Trophoblast cell (in vitro differentiated cells and primary cell): ENCODE results near the gene TBC1D22A.

Experiments
- DNase-seq, 2 donors: peaks; one replicate each; pipeline ENCODE4 v3.0.0-alpha.2; 2016
- H2AFZ ChIP-seq: 2 replicates; pipeline ENCODE4 v1.6.1; 2013; ENCODE audit warnings: low read length, moderate library complexity, mild to moderate bottlenecking; ENCODE audit not compliant: insufficient read depth, poor library complexity
- H2AK5ac ChIP-seq: 2 replicates; pipeline ENCODE4 v1.6.1; 2013; ENCODE audit warnings: mild to moderate bottlenecking, low read length
- H2BK120ac ChIP-seq: 2 replicates; pipeline ENCODE4 v1.6.1; 2013; ENCODE audit warnings: low read length, mild to moderate bottlenecking, moderate library complexity; ENCODE audit not compliant: insufficient read depth, poor library complexity
- H2BK12ac ChIP-seq: 2 replicates; pipeline ENCODE4 v1.6.1; 2013; ENCODE audit warnings: mild to moderate bottlenecking, low read length, moderate library complexity
- H2BK5ac ChIP-seq: 2 replicates; pipeline ENCODE4 v1.6.1; 2013; ENCODE audit warnings: low read length, low read depth, moderate library complexity, mild to moderate bottlenecking; ENCODE audit not compliant: poor library complexity
- H3K14ac ChIP-seq: 2 replicates; pipeline ENCODE4 v1.6.1; 2013; ENCODE audit warnings: mild to moderate bottlenecking, low read length
- H3K18ac ChIP-seq: 2 replicates; pipeline ENCODE4 v1.6.1; 2013; ENCODE audit warnings: mild to moderate bottlenecking, low read length
- H3K23ac ChIP-seq: 2 replicates; pipeline ENCODE4 v1.6.1; 2013; ENCODE audit warnings: low read length
- H3K27ac ChIP-seq: 2 replicates; pipeline ENCODE4 v1.5.1; 2013; ENCODE audit warnings: low read depth, mild to moderate bottlenecking, inconsistent platforms, low read length, moderate library complexity
- H3K27me3 ChIP-seq: 2 replicates; pipeline ENCODE4 v1.6.1; 2013; ENCODE audit warnings: inconsistent platforms, mild to moderate bottlenecking, low read length, moderate library complexity; ENCODE audit not compliant: insufficient read depth
- H3K36me3 ChIP-seq, 2 experiments: 1 replicate in 1 of 2; 2 replicates in 1 of 2; pipeline ENCODE4 v1.6.1; 2013; ENCODE audit warnings: low read length in 2 of 2, mild to moderate bottlenecking in 2 of 2, moderate library complexity in 1 of 2; ENCODE audit not compliant: insufficient read depth in 2 of 2, control insufficient read depth in 1 of 2
- H3K4ac ChIP-seq: 2 replicates; pipeline ENCODE4 v1.6.1; 2013; ENCODE audit warnings: low read depth, mild to moderate bottlenecking, low read length, moderate library complexity
- H3K4me1 ChIP-seq, 2 experiments: 1 replicate in 1 of 2; 2 replicates in 1 of 2; pipeline ENCODE4 v1.6.1; 2013; ENCODE audit warnings: low read length in 2 of 2, mild to moderate bottlenecking in 2 of 2, moderate library complexity in 1 of 2; ENCODE audit not compliant: insufficient read depth in 2 of 2, control insufficient read depth in 1 of 2
- H3K4me2 ChIP-seq: 2 replicates; pipeline ENCODE4 v1.6.1; 2013; ENCODE audit warnings: inconsistent platforms, mild to moderate bottlenecking, low read length, moderate library complexity
- H3K4me3 ChIP-seq: 2 replicates; pipeline ENCODE4 v1.5.1; 2013; ENCODE audit warnings: mild to moderate bottlenecking, low read depth, low read length, inconsistent platforms
- H3K79me1 ChIP-seq: one replicate; pipeline ENCODE4 v1.6.1; 2013; ENCODE audit warnings: low read length
- H3K79me2 ChIP-seq: 2 replicates; pipeline ENCODE4 v1.6.1; 2013; ENCODE audit warnings: low read length, mild to moderate bottlenecking; ENCODE audit not compliant: control insufficient read depth, insufficient read depth, poor library complexity
- H3K9ac ChIP-seq: 2 replicates; pipeline ENCODE4 v1.6.1; 2013; ENCODE audit warnings: mild to moderate bottlenecking, low read length
- H3K9me3 ChIP-seq: 2 replicates; pipeline ENCODE4 v1.6.1; 2013; ENCODE audit warnings: low read depth, mild to moderate bottlenecking, control low read depth, inconsistent platforms, low read length; ENCODE audit not compliant: insufficient read depth
- H4K12ac ChIP-seq: 2 replicates; pipeline ENCODE4 v1.6.1; 2013; ENCODE audit warnings: low read depth, mild to moderate bottlenecking, low read length, moderate library complexity
- H4K8ac ChIP-seq: 2 replicates; pipeline ENCODE4 v1.6.1; 2013; ENCODE audit warnings: low read depth, mild to moderate bottlenecking, low read length, moderate library complexity
- H4K91ac ChIP-seq: one replicate; pipeline ENCODE4 v1.6.1; 2013; ENCODE audit warnings: low read depth, mild to moderate bottlenecking, low read length, moderate library complexity
- WGBS: extraction: QIAGEN DNeasy Blood & Tissue Kit; methylation state at CpG from one replicate; pipeline ENCODE4 v1.1.7; 2013; ENCODE audit warnings: missing lambda C conversion rate; ENCODE audit not compliant: insufficient read length, insufficient coverage; ENCODE audit errors: extremely low coverage; 5-methylcytosine and 5-hydroxymethylcytosine counted together

TBC1D22A gene

DNA sequence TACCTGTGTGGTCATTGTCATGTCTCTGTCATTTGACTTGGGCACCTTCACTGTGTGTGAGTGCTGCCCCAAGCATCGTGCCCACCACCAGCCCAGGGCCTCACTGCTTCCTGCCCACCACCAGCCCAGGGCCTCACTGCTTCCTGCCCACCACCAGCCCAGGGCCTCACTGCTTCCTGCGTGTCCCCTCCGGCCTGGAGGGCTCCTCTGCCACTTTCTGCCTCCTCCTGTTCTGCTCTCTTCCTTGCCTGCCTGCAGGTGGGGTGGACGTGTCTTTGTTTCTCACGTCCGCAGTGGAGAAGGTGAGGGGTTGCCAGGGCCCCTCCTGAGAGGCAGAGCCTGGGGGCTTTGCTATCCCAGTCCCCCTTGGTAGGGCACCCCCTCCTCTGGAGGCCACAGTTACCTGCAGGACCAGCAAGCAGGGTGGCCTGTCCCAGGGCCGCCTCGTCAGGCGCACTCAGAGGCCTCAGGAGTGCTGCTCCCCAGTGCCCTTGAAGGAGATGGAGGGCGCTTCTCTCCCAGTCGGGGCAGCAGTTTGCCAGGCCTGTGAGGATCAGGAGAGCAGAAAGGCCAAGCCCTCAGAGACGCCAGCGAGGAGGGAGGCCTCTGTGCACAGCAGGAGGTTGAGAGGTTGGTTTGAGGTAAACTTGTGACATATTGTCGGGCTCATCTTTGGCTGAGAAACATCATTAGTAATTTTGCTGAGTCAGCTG lies 290.7 kb downstream of the TBC1D22A start:
- no peak for DNase-seq
- Histone ChIP-seq H3K9me3 (no peaks in the 10 kb centered on the region), H3K4ac (no peak overlapping the region), H4K91ac (no peak overlapping the region), H3K14ac (no peak overlapping the region), H2BK12ac (no peak overlapping the region), H3K4me3 (no peak overlapping the region), H3K4me1 (no peaks in the 10 kb centered on the region), H4K8ac (no peak overlapping the region), H3K27ac (no peak overlapping the region), H2BK120ac (no peak overlapping the region), H3K23ac (no peak overlapping the region), H2AK5ac (no peak overlapping the region), H3K79me1 (no peaks in the 10 kb centered on the region), H3K18ac (no peak overlapping the region), H3K79me2 (peaks cover under 1% of the 10 kb centered on the region), H3K27me3 (no peaks in the 10 kb centered on the region), H2AFZ (no peak overlapping the region), H3K4me2 (no peak overlapping the region), H3K9ac (no peak overlapping the region), H4K12ac (no peak overlapping the region), H3K36me3 (no peaks in the 10 kb centered on the region), H2BK5ac (no peak overlapping the region)
- no CpG with 5 or more reads among the region's 14 CpGs for WGBS

DNA sequence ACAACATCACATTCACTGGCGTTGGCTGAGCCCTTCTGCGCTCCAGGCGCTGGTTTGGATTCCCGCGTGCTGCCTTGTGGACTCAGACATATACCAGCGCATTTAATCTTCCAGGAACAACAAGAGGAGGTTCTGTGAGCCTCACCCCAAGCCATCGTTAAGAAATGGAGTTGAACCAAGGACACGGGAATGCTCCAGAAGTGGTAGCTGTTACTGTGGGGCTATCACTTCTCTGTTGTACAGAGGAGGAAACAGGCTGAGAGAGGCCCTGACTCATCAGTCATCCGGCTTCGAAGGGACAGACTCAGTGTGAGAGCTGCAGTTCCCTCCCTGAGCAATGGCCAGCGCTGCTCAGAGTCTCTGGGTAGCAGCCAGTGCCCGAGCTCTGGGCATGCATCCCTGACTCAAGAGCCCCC lies 291.3 kb downstream of the TBC1D22A start:
- H3K14ac ChIP-seq, result no peak overlapping the region
- H3K23ac ChIP-seq, result no peak overlapping the region
- H3K36me3 ChIP-seq, result no peaks in the 10 kb centered on the region
- H2BK5ac ChIP-seq, result no peak overlapping the region
- no peak overlapping the region for H3K18ac ChIP-seq
- no peaks in the 10 kb centered on the region for H3K79me1 ChIP-seq
- no peak overlapping the region for H3K4ac ChIP-seq
- H3K4me1 ChIP-seq, result no peaks in the 10 kb centered on the region
- H4K91ac ChIP-seq, result no peak overlapping the region
- no peak overlapping the region for H3K9ac ChIP-seq
- DNase-seq, result no peak
- peaks cover 2% of the 10 kb centered on the region for H3K79me2 ChIP-seq
- no peaks in the 10 kb centered on the region for H3K9me3 ChIP-seq
- no peak overlapping the region for H4K8ac ChIP-seq
- no peak overlapping the region for H2BK120ac ChIP-seq
- H3K27me3 ChIP-seq, result no peaks in the 10 kb centered on the region
- no peak overlapping the region for H2BK12ac ChIP-seq
- H3K4me3 ChIP-seq, result no peak overlapping the region
- no peak overlapping the region for H2AFZ ChIP-seq
- no peak overlapping the region for H4K12ac ChIP-seq
- no peak overlapping the region for H3K27ac ChIP-seq
- no peak overlapping the region for H3K4me2 ChIP-seq
- no CpG with 5 or more reads among the region's 12 CpGs for WGBS
- H2AK5ac ChIP-seq, result no peak overlapping the region

DNA sequence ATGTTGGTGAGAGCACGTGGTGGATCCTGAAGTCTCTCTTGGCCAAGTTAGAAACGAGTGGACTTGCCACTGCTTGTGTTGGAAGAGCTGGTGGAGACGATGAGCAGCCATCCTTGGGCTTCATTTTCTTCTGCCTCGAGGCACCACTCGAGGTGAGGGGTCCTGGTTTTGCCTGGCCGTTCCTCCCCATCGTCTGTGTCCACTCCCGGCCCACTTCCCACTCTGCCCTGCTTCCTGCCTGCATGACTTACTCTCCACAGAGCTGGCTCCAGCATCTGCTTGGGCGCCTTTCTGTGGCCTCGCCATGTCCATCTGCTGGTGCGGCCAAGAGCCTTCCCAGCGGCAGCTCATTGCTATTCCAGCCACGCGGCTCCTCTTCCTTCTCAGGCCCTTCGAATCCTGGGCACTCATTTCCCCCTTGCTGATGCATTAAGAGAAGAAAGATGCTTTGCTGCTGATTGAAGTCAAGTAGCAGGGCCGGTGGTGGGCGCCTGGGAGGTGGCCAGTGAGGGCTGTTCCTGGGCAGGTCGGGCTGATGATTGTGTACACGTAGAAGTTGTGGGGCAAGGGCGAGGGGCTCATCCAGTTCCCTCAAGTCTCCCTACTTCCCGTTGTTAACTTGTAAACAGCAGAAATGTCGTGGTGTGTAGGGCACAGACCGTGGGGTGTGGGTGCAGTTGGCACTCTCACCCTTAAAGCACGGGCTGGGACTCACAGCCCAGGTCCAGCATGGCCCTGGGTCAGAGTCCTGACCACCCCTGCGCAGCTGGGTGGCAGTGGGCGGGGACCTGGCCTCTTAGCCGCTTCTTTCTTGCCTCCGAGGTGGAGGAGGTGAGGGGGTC lies 292.0 kb downstream of the TBC1D22A start:
- no peak overlapping the region for H3K4ac ChIP-seq
- no peak overlapping the region for H3K9ac ChIP-seq
- no peak overlapping the region for H3K27ac ChIP-seq
- WGBS, result no CpG with 5 or more reads among the region's 28 CpGs
- no peak overlapping the region for H3K14ac ChIP-seq
- no peaks in the 10 kb centered on the region for H3K9me3 ChIP-seq
- H3K4me1 ChIP-seq, result no peaks in the 10 kb centered on the region
- no peak overlapping the region for H3K4me3 ChIP-seq
- no peak overlapping the region for H2BK120ac ChIP-seq
- H3K18ac ChIP-seq, result no peak overlapping the region
- no peaks in the 10 kb centered on the region for H3K27me3 ChIP-seq
- H4K12ac ChIP-seq, result no peak overlapping the region
- H2BK12ac ChIP-seq, result no peak overlapping the region
- DNase-seq, result no peak
- no peak overlapping the region for H4K91ac ChIP-seq
- H3K79me1 ChIP-seq, result no peaks in the 10 kb centered on the region
- H3K36me3 ChIP-seq, result peaks cover 0 to 2% of the 10 kb centered on the region in 2 experiments
- H4K8ac ChIP-seq, result no peak overlapping the region
- no peak overlapping the region for H3K4me2 ChIP-seq
- H2BK5ac ChIP-seq, result no peak overlapping the region
- H2AK5ac ChIP-seq, result no peak overlapping the region
- H3K23ac ChIP-seq, result no peak overlapping the region
- H3K79me2 ChIP-seq, result peaks cover 2% of the 10 kb centered on the region
- no peak overlapping the region for H2AFZ ChIP-seq

DNA sequence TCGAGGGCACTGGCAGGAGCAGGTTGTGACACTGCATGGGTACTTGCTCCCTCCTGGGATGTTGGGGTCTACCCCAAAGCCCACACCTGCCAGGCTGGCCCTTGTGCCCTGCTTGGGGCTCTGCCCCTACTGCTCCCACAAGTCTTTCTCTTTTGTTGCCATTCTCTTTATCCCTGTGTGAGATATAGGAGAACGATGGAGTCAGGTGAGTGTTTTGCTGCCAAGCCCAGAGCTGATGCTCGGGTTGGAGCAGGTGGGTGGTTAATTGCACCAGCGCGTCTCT lies 292.6 kb downstream of the TBC1D22A start:
- no peaks in the 10 kb centered on the region for H3K4me1 ChIP-seq
- no peak overlapping the region for H3K4me2 ChIP-seq
- no peaks in the 10 kb centered on the region for H3K27me3 ChIP-seq
- H3K14ac ChIP-seq, result no peak overlapping the region
- H3K27ac ChIP-seq, result no peak overlapping the region
- no peak for DNase-seq
- H4K8ac ChIP-seq, result no peak overlapping the region
- H3K79me1 ChIP-seq, result no peaks in the 10 kb centered on the region
- H3K23ac ChIP-seq, result no peak overlapping the region
- H2BK12ac ChIP-seq, result no peak overlapping the region
- no CpG with 5 or more reads among the region's 5 CpGs for WGBS
- no peak overlapping the region for H3K9ac ChIP-seq
- no peak overlapping the region for H3K4ac ChIP-seq
- no peak overlapping the region for H2BK120ac ChIP-seq
- H3K9me3 ChIP-seq, result no peaks in the 10 kb centered on the region
- H2AFZ ChIP-seq, result no peak overlapping the region
- H3K79me2 ChIP-seq, result peaks cover 2% of the 10 kb centered on the region
- no peak overlapping the region for H3K18ac ChIP-seq
- H2BK5ac ChIP-seq, result no peak overlapping the region
- no peak overlapping the region for H2AK5ac ChIP-seq
- no peak overlapping the region for H4K12ac ChIP-seq
- peaks cover 0 to 2% of the 10 kb centered on the region in 2 experiments for H3K36me3 ChIP-seq
- H4K91ac ChIP-seq, result no peak overlapping the region
- H3K4me3 ChIP-seq, result no peak overlapping the region
